Transverse colon (tissue), 4 donors: ENCODE measurements around the gene SSU72.

Experiments used
- CTCF ChIP-seq, 5 experiments: fragments of 200-600 bp in 3 of 5; fragments of 450-650 bp in 2 of 5; sonication (generic) in 3 of 5; IDR thresholded peaks; 1 replicate in 2 of 5; 2 replicates in 3 of 5; pipeline ENCODE4 v1.5.1; 2016 to 2017; ENCODE audit warnings: antibody characterized with exemption in 5 of 5, inconsistent platforms in 3 of 5, mild to moderate bottlenecking in 2 of 5, moderate library complexity in 1 of 5
- POLR2AphosphoS5 ChIP-seq, 3 donors: sonication (generic); formaldehyde crosslinking; IDR thresholded peaks; one replicate each; pipeline ENCODE4 v1.6.1; 2016; ENCODE audit warnings: antibody characterized with exemption in 3 of 3

GRCh38 chr1:1615256-1616044 lies 40.8 kb upstream of the SSU72 start, which contains the start of gene MIB2:
- TF ChIP-seq POLR2AphosphoS5 (IDR thresholded peaks at IDR 0.05) (peak; percentile 45 to 85 (median 83)), CTCF (IDR thresholded peaks at IDR 0.05) (no peak)
